ENCODE results near the gene TXLNB.

DNA sequence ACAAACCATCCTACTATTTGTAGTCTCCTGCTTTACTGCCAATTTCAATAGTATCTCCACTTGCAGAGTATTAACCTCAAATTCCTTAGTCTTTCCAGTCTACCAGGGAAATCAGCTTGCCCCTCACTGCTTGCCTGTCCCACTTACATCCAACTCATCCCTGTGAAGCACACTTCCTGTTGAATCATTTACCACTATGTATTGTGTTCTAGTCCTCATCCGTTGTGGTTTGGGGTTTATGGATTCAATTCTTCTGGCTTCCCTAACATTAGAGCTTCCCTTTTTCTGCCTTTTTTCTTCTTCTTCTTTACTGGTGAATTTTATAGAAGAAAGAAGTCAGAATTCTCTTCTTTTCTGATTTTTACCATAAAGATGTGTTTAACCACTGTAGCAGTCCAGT is 5.1 kb upstream of the TXLNB start:
- TF ChIP-seq ZNF232 (CRISPR knock-in tag; IDR thresholded peaks at IDR 0.05) (no peak), NFATC4 (CRISPR knock-in tag; IDR thresholded peaks at IDR 0.05) (no peak), JAZF1 (CRISPR knock-in tag; IDR thresholded peaks at IDR 0.05) (no peak)
- TF ChIP-seq, protein P1, sequence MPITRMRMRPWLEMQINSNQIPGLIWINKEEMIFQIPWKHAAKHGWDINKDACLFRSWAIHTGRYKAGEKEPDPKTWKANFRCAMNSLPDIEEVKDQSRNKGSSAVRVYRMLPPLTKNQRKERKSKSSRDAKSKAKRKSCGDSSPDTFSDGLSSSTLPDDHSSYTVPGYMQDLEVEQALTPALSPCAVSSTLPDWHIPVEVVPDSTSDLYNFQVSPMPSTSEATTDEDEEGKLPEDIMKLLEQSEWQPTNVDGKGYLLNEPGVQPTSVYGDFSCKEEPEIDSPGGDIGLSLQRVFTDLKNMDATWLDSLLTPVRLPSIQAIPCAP (CRISPR knock-in tag; IDR thresholded peaks at IDR 0.05): no peak

All from WTC11 (cell line).